ENCODE data around the gene DDX54.
A peak's percentile ranks its signal among the peaks of the same experiment; 100 is the strongest.

Gene DDX54

GRCh38 chr12:113136990-113137511 lies 48.2 kb downstream of the DDX54 start:
- Histone ChIP-seq H3K4me3 (ENCODE audit: low read depth, low read length) (no peak overlapping the region), H3K9me3 (ENCODE audit: control insufficient read depth, insufficient read depth, low read depth, low read length) (no peaks in the 10 kb centered on the region), H3K27ac (ENCODE audit: low read depth, low read length) (no peak overlapping the region), H3K27me3 (ENCODE audit: control insufficient read depth, insufficient read depth, low read length) (peaks cover 28% of the 10 kb centered on the region), H3K9ac (ENCODE audit: low read length) (no peak overlapping the region), H3K36me3 (ENCODE audit: control insufficient read depth, insufficient read depth, low read length) (no peaks in the 10 kb centered on the region), H3K4me1 (ENCODE audit: control insufficient read depth, insufficient read depth, low read length) (0 out of 2 replicates have a peak, but pooled peaks cover 11% of the 10 kb centered on the region)

GRCh38 chr12:113136128-113136989 lies 48.9 kb downstream of the DDX54 start:
- Histone ChIP-seq H3K27ac (ENCODE audit: low read depth, low read length) (no peak overlapping the region), H3K9me3 (ENCODE audit: control insufficient read depth, insufficient read depth, low read depth, low read length) (no peaks in the 10 kb centered on the region), H3K4me1 (ENCODE audit: control insufficient read depth, insufficient read depth, low read length) (0 out of 2 replicates have a peak, but pooled peaks cover 11% of the 10 kb centered on the region), H3K4me3 (ENCODE audit: low read depth, low read length) (peak overlapping the region; percentile 66), H3K36me3 (ENCODE audit: control insufficient read depth, insufficient read depth, low read length) (no peaks in the 10 kb centered on the region), H3K9ac (ENCODE audit: low read length) (peak overlapping the region; percentile 47), H3K27me3 (ENCODE audit: control insufficient read depth, insufficient read depth, low read length) (peaks cover 28% of the 10 kb centered on the region)

- Histone ChIP-seq H3K9ac (ENCODE audit: low read length) (peak within 1 kb of the TSS; percentile 48), H3K27ac (ENCODE audit: low read depth, low read length) (no peak within 1 kb of the TSS), H3K4me3 (ENCODE audit: low read depth, low read length) (peak within 1 kb of the TSS; percentile 66), H3K9me3 (ENCODE audit: control insufficient read depth, insufficient read depth, low read depth, low read length) (no peaks in the 10 kb centered on the region), H3K36me3 (ENCODE audit: control insufficient read depth, insufficient read depth, low read length) (no peaks in the 10 kb centered on the region), H3K4me1 (ENCODE audit: control insufficient read depth, insufficient read depth, low read length) (0 out of 2 replicates have a peak, but pooled peaks cover 11% of the 10 kb centered on the region), H3K27me3 (ENCODE audit: control insufficient read depth, insufficient read depth, low read length) (peaks cover 28% of the 10 kb centered on the region)
Observed at GRCh38 chr12:113135178-113136127, 49.8 kb downstream of the DDX54 start, which contains the start of gene RASAL1. Gene RASAL1 (minus strand): TSS chr12:113135761. CDS start chr12:113135462, 299 bp downstream.

- H3K36me3 ChIP-seq (ENCODE audit: control insufficient read depth, insufficient read depth, low read length) = no peaks in the 10 kb centered on the region
- no peaks in the 10 kb centered on the region for H3K9me3 ChIP-seq (ENCODE audit: control insufficient read depth, insufficient read depth, low read depth, low read length)
- peaks cover 28% of the 10 kb centered on the region for H3K27me3 ChIP-seq (ENCODE audit: control insufficient read depth, insufficient read depth, low read length)
- no peak overlapping the region for H3K9ac ChIP-seq (ENCODE audit: low read length)
- no peak overlapping the region for H3K27ac ChIP-seq (ENCODE audit: low read depth, low read length)
- H3K4me1 ChIP-seq (ENCODE audit: control insufficient read depth, insufficient read depth, low read length) = 0 out of 2 replicates have a peak, but pooled peaks cover 11% of the 10 kb centered on the region
- peak overlapping the region; percentile 66 for H3K4me3 ChIP-seq (ENCODE audit: low read depth, low read length)
Observed at GRCh38 chr12:113134521-113134951, 50.7 kb downstream of the DDX54 start.

GRCh38 chr12:113134071-113134470 lies 51.2 kb downstream of the DDX54 start:
- Histone ChIP-seq H3K36me3 (ENCODE audit: control insufficient read depth, insufficient read depth, low read length) (no peaks in the 10 kb centered on the region), H3K9me3 (ENCODE audit: control insufficient read depth, insufficient read depth, low read depth, low read length) (no peaks in the 10 kb centered on the region), H3K4me3 (ENCODE audit: low read depth, low read length) (no peak overlapping the region), H3K27me3 (ENCODE audit: control insufficient read depth, insufficient read depth, low read length) (peaks cover 28% of the 10 kb centered on the region), H3K9ac (ENCODE audit: low read length) (no peak overlapping the region), H3K27ac (ENCODE audit: low read depth, low read length) (no peak overlapping the region), H3K4me1 (ENCODE audit: control insufficient read depth, insufficient read depth, low read length) (0 out of 2 replicates have a peak, but pooled peaks cover 11% of the 10 kb centered on the region)

- H3K27ac ChIP-seq (ENCODE audit: low read depth, low read length) = no peak overlapping the region
- no peaks in the 10 kb centered on the region for H3K36me3 ChIP-seq (ENCODE audit: control insufficient read depth, insufficient read depth, low read length)
- peaks cover 28% of the 10 kb centered on the region for H3K27me3 ChIP-seq (ENCODE audit: control insufficient read depth, insufficient read depth, low read length)
- 0 out of 2 replicates have a peak, but pooled peaks cover 11% of the 10 kb centered on the region for H3K4me1 ChIP-seq (ENCODE audit: control insufficient read depth, insufficient read depth, low read length)
- no peak overlapping the region for H3K9ac ChIP-seq (ENCODE audit: low read length)
- H3K9me3 ChIP-seq (ENCODE audit: control insufficient read depth, insufficient read depth, low read depth, low read length) = no peaks in the 10 kb centered on the region
- no peak overlapping the region for H3K4me3 ChIP-seq (ENCODE audit: low read depth, low read length)
Observed at GRCh38 chr12:113133666-113134065, 51.6 kb downstream of the DDX54 start.

GRCh38 chr12:113133036-113133435 lies 52.2 kb downstream of the DDX54 start:
- 0 out of 2 replicates have a peak, but pooled peaks cover 11% of the 10 kb centered on the region for H3K4me1 ChIP-seq (ENCODE audit: control insufficient read depth, insufficient read depth, low read length)
- no peak overlapping the region for H3K9ac ChIP-seq (ENCODE audit: low read length)
- H3K36me3 ChIP-seq (ENCODE audit: control insufficient read depth, insufficient read depth, low read length) = no peaks in the 10 kb centered on the region
- no peak overlapping the region for H3K4me3 ChIP-seq (ENCODE audit: low read depth, low read length)
- peaks cover 28% of the 10 kb centered on the region for H3K27me3 ChIP-seq (ENCODE audit: control insufficient read depth, insufficient read depth, low read length)
- no peaks in the 10 kb centered on the region for H3K9me3 ChIP-seq (ENCODE audit: control insufficient read depth, insufficient read depth, low read depth, low read length)
- H3K27ac ChIP-seq (ENCODE audit: low read depth, low read length) = no peak overlapping the region

GRCh38 chr12:113131556-113131955 lies 53.7 kb downstream of the DDX54 start:
- H3K9ac ChIP-seq (ENCODE audit: low read length) = no peak overlapping the region
- H3K27ac ChIP-seq (ENCODE audit: low read depth, low read length) = no peak overlapping the region
- peaks cover 28% of the 10 kb centered on the region for H3K27me3 ChIP-seq (ENCODE audit: control insufficient read depth, insufficient read depth, low read length)
- H3K4me3 ChIP-seq (ENCODE audit: low read depth, low read length) = no peak overlapping the region
- H3K36me3 ChIP-seq (ENCODE audit: control insufficient read depth, insufficient read depth, low read length) = no peaks in the 10 kb centered on the region
- no peaks in the 10 kb centered on the region for H3K9me3 ChIP-seq (ENCODE audit: control insufficient read depth, insufficient read depth, low read depth, low read length)
- H3K4me1 ChIP-seq (ENCODE audit: control insufficient read depth, insufficient read depth, low read length) = 0 out of 2 replicates have a peak, but pooled peaks cover 11% of the 10 kb centered on the region

- no peak overlapping the region for H3K9ac ChIP-seq (ENCODE audit: low read length)
- no peak overlapping the region for H3K27ac ChIP-seq (ENCODE audit: low read depth, low read length)
- H3K4me1 ChIP-seq (ENCODE audit: control insufficient read depth, insufficient read depth, low read length) = 0 out of 2 replicates have a peak, but pooled peaks cover 4% of the 10 kb centered on the region
- peaks cover 20% of the 10 kb centered on the region for H3K27me3 ChIP-seq (ENCODE audit: control insufficient read depth, insufficient read depth, low read length)
- no peaks in the 10 kb centered on the region for H3K36me3 ChIP-seq (ENCODE audit: control insufficient read depth, insufficient read depth, low read length)
- H3K4me3 ChIP-seq (ENCODE audit: low read depth, low read length) = no peak overlapping the region
- H3K9me3 ChIP-seq (ENCODE audit: control insufficient read depth, insufficient read depth, low read depth, low read length) = no peaks in the 10 kb centered on the region
Observed at GRCh38 chr12:113130457-113131135, 54.7 kb downstream of the DDX54 start.

Measured in HUES6 (cell line).